GM10266 (cell line): ENCODE data around the gene PTPRD.

Experiments used
- DNase-seq: peaks from one replicate; pipeline ENCODE4 v3.0.0; 2012; ENCODE audit errors: extremely low spot score
- TF ChIP-seq, protein P1 (sequence below): IDR thresholded peaks from 2 replicates; pipeline ENCODE4 v1.5.1; 2012; ENCODE audit warnings: mild to moderate bottlenecking, low read depth; ENCODE audit not compliant: control insufficient read depth, insufficient read depth; ENCODE audit errors: missing control alignments

The PTPRD gene

DNA sequence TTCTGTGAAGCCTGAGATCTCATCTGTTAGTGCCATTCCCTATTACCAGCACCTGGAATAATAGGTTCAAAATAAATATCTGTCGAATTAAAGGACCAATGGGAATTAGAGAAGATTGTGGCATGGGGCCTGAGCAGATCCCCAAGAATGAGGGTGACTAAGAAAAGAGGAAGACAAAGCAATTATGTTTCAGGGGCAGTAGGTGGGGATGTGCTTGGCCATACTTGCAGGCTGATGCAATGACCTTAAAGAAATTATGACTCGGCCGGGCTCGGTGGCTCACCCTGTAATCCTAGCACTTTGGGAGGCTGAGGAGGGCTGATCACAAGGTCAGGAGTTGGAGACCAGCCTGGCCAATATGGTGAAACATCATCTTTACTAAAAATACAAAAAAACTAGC lies 562.8 kb downstream of the PTPRD start:
- DNase-seq: no peak

DNA sequence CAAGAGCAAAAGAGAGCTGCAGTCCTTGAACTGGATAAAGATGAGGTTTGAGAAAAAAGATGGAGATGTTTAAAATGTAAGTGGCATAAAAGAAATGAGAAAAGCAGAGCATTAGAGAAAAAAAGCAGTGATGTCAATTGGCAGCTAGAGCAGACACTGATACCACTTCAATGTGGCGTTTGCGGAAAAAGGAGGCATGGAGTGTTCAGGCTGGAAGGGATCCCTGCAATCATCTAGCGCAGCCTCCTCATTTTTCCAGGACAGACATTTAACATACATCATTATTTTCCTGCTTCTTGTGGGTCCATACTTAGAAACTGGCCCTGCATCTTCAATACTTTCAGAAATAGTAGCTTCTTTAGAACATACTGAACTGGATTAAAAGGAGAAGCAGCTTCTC lies 563.8 kb downstream of the PTPRD start:
- TF ChIP-seq, protein P1, sequence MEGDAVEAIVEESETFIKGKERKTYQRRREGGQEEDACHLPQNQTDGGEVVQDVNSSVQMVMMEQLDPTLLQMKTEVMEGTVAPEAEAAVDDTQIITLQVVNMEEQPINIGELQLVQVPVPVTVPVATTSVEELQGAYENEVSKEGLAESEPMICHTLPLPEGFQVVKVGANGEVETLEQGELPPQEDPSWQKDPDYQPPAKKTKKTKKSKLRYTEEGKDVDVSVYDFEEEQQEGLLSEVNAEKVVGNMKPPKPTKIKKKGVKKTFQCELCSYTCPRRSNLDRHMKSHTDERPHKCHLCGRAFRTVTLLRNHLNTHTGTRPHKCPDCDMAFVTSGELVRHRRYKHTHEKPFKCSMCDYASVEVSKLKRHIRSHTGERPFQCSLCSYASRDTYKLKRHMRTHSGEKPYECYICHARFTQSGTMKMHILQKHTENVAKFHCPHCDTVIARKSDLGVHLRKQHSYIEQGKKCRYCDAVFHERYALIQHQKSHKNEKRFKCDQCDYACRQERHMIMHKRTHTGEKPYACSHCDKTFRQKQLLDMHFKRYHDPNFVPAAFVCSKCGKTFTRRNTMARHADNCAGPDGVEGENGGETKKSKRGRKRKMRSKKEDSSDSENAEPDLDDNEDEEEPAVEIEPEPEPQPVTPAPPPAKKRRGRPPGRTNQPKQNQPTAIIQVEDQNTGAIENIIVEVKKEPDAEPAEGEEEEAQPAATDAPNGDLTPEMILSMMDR: no peak
- no peak for DNase-seq

More for the DNA sequence above, 562.8 kb downstream of the PTPRD start:
- TF ChIP-seq, protein P1: no peak

DNA sequence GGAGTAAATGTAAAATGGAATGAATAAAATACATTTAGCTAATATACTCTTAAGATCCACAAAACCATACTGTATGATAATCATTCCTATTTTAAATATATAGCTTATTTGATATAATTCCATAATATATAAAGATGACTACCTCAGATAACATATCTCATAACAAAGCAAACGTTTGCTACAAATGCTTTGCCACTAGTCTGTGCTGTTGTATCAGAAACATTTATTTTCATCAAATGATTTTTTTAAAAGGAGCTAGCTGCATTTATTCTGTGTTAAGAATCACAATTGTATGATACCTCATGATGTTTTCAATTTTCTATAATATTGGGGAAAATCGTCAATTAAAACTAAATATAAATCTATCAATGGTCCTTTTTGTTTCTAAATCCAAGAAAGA lies 567.2 kb downstream of the PTPRD start:
- TF ChIP-seq, protein P1: no peak
- no peak for DNase-seq

DNA sequence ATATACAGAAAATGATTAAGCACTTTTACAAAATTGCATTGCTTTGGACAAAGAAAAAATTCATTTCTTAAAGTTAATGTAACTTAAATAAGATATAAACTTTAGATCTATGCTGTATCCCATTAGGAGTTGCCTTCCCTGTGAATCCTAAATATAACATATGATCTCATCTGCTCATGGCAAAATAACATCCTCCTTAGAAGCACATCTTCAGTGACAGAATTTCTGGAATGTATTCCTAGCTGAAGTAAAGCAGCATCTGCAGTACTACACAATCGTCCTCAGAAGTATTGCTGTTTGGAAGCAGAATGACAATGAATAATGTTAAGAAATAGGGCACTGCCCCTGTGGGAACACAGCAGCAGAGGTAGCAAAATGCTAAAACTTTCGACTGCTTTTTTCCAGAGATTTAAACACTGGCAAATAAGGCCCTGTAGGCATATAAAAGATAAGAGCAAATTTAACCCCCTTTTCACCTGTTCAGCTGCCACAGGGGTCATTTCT lies 571.0 kb downstream of the PTPRD start:
- no peak for DNase-seq
- TF ChIP-seq, protein P1: no peak

DNA sequence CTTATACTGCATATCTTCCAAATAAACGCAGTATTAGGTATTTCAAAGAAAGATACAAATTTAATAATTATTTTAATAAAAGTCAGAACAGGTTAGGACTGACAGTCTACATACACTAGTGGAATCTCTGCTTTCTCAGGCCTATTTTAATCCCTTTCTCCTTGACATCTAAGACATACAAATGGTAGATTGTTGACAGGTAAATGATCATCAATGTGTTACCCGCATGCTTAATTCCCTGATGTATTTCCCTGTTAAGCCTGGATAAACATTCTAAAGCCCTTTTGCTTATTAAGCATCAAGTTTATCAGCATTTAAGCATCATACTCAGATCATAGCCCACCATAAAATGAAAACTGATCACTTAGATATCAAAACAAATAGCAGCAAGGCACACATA lies 576.7 kb downstream of the PTPRD start:
- DNase-seq: no peak
- TF ChIP-seq, protein P1: no peak

DNA sequence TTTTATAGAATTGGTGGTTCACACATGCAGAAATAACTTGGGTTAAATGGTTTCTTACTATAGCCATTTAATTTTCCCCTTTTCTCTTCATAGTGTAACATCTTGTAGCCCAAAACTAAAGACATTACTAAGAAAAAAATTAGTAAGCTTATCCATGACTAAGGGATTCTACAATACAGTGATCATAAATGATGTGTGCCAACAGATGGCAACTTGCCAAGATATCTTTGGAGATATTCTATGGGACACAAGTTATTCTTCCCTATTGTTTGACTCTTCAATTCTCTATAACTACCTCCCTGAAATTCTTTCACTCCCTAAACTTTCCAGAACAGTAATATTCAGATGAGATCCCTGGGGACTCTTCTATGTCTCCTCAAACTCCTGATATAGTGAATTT lies 580.6 kb downstream of the PTPRD start:
- TF ChIP-seq, protein P1: no peak
- no peak for DNase-seq

DNA sequence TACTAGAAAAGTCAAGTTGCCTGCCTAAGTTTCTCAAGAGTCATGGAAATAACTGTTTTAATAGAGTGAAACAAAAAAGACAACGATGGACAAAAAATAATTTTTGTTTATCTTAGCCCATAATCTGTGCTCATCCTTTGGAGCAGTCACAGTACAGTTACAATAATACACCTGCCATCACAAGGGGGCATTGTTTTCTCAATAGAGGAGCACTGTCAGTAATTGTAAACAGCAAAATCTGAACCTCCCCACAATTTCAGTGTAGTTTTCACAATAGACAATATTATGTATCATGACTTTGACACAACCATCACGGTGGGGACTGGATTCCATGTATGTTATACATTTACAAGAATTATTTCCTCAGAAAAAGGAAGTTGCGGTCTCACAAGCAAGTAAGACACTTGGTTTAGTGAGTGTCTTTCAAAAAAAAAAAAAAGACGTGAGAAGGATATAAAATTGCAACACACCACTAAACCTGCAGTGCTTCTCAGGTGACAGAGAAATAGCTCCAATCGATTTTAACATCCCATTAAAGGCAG lies 586.3 kb downstream of the PTPRD start:
- TF ChIP-seq, protein P1: no peak
- DNase-seq: no peak
